ENCODE results near the gene MAP1S. TPM values are rescaled to one million over a fixed set of nuclear protein-coding genes. Genes with fewer than 3 reads are reported as not detected.
A peak's percentile ranks its signal among the peaks of the same experiment; 100 is the strongest.

The MAP1S gene
- polyA plus RNA-seq, 4 donors, result 32.2 to 44.4 (median 35.3) TPM

DNA sequence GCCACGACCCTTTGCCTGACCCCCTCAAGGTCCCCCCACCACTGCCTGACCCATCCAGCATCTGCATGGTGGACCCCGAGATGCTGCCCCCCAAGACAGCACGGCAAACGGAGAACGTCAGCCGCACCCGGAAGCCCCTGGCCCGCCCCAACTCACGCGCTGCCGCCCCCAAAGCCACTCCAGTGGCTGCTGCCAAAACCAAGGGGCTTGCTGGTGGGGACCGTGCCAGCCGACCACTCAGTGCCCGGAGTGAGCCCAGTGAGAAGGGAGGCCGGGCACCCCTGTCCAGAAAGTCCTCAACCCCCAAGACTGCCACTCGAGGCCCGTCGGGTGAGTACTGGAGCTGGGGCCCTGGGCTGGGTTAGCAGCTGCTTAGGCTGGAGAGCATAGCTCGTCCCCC, 8.6 kb downstream of the MAP1S start:
- DNase-seq (ENCODE audit: low read depth in 4 of 4, low spot score in 3 of 4), result no peak

DNA sequence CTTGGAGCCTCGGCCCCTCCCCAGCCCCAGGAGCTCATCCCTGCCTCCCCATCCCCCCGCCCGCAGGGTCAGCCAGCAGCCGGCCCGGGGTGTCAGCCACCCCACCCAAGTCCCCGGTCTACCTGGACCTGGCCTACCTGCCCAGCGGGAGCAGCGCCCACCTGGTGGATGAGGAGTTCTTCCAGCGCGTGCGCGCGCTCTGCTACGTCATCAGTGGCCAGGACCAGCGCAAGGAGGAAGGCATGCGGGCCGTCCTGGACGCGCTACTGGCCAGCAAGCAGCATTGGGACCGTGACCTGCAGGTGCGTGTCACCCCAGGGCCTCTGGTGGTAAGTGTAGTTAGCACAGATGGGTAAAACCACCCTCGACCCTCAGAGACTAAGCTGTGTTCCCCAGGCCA, 13.8 kb downstream of the MAP1S start:
- no peak for DNase-seq (ENCODE audit: low read depth in 4 of 4, low spot score in 3 of 4)

GRCh38 chr19:17734146-17734545, 14.9 kb downstream of the MAP1S start:
- DNase-seq (ENCODE audit: low read depth in 4 of 4, low spot score in 3 of 4), result no peak

- DNase-seq (ENCODE audit: low read depth in 4 of 4, low spot score in 3 of 4), result no peak
Measured at GRCh38 chr19:17735410-17735809, 16.1 kb downstream of the MAP1S start.

GRCh38 chr19:17737690-17738153, 18.4 kb downstream of the MAP1S start:
- no peak for DNase-seq (ENCODE audit: low read depth in 4 of 4, low spot score in 3 of 4)

- peak in 1 of 4 donors; percentile 25 for DNase-seq (ENCODE audit: low read depth in 4 of 4, low spot score in 3 of 4)
Measured at GRCh38 chr19:17739121-17739875, 20.0 kb downstream of the MAP1S start.

- DNase-seq (ENCODE audit: low read depth in 4 of 4, low spot score in 3 of 4), result no peak
Measured at GRCh38 chr19:17741456-17741855, 22.2 kb downstream of the MAP1S start.

DNA sequence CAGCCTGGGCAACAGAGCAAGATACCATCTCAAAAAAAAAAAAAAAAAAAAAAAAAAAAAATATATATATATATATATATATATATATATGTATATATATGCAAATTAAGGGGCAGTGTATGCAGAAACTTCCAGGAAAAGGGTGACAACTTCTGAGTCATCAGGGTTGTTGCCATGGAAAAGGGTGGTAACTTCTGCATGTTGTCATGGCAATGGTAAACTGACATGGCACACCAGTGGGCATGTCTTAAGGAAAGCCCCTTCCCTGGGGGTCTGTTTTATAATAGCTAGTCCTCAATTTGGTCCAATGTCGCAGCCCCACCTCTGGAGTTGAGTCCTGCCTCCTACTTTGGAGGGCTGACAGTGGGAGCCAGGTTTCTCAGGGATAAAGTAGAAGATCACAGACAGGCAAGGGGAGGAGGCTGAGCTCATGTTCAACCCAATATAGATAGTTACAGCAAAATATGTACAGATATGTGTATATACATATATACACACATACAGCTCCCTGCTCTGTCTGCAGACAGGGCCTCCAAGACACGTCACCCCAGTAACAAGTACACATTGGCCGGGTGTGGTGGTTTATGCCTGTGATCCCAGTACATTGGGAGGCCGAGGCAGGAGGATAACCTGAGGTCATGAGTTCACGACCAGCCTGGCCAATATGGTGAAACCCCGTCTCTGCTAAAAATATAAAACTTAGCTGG, 24.7 kb downstream of the MAP1S start:
- DNase-seq (ENCODE audit: low read depth in 4 of 4, low spot score in 3 of 4), result no peak

GRCh38 chr19:17747205-17748098, 28.2 kb downstream of the MAP1S start:
- peak; percentile 77 to 86 (median 82) for DNase-seq (ENCODE audit: low read depth in 4 of 4, low spot score in 3 of 4)

DNA sequence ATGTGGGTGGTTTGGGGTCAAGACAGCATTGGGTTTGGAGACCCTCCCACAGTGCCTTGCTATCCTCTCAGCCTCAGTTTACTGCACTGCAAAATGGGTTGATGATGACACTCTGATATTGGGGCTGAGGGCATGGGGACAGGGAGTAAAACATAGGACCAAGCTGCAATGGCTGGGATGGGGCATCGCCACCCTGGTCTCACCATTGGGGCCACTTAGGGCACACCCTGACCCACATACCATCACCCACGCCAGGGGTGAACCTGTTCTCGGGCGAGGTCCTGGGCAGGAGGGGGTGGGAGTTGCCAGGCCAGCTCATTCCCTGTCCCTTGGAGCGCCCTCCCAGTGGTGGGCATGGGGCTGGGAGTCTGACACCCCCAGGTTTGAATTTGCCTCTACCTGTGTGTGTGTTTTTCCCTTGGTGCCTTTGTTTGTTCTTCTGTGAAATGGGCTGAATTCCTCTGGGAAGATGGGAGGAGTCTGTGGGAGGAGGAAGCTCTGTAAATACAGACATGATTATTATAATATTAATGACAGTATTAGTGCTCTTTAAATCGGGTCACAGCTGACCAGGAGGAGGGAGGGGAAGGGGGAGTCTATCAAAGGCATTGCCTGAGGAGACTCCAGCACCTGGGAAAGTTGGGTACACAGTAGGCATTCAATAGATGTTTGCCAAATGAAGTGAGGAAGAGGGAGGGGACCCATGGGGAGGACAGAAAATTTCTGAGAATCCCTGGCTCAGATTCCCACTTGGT, 29.8 kb downstream of the MAP1S start:
- DNase-seq (ENCODE audit: low read depth in 4 of 4, low spot score in 3 of 4), result no peak

GRCh38 chr19:17749912-17750317, 30.6 kb downstream of the MAP1S start:
- no peak for DNase-seq (ENCODE audit: low read depth in 4 of 4, low spot score in 3 of 4)

DNA sequence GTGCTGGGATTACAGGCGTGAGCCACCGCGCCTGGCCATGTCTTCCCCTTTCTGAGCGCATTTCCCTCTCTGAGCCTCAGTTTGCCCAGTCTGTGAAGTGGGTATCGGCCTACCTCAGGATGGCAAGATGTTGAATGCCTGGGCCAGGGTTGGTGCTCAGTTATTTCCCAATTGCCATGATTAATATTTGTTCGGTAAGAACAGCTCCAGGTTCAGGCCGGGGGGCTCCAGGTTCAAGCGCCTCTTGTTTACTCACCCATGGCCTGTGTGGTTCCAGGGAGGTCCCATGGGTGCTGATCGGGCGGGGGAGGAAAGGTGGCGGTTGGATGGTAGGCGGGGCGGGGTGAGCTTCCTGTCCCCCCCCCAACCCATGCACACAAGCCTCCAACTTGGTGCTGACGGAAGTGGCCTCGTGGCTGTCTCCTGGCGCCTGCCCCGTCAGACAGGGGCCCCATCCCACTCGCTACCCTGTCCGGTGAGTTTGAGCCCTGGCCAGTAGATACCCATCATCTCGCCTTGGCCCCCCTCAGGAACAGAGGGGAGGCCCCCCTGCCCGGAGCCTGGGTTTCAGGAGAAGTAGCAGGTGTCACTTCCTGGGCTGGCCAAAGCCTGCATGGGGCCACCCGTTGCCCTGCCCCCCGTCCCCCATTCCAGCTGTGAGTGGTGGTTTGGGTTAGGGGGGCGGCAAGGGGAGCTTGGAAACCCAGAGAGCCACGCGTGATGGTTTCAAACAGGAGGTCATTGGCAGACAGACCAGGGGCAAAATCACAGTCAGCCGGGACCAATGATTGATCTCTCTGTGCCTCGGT, 32.0 kb downstream of the MAP1S start, which contains the start of gene FCHO1:
TSS of gene FCHO1 (plus strand) at position 375 of the 809 bp plus-strand sequence. CDS start 3,688 bp downstream, outside the sequence.
- DNase-seq (ENCODE audit: low read depth in 4 of 4, low spot score in 3 of 4), result no peak

- DNase-seq (ENCODE audit: low read depth in 4 of 4, low spot score in 3 of 4), result no peak
Measured at GRCh38 chr19:17751912-17752273, 32.6 kb downstream of the MAP1S start.

GRCh38 chr19:17752865-17753639, 33.8 kb downstream of the MAP1S start:
- no peak for DNase-seq (ENCODE audit: low read depth in 4 of 4, low spot score in 3 of 4)

DNA sequence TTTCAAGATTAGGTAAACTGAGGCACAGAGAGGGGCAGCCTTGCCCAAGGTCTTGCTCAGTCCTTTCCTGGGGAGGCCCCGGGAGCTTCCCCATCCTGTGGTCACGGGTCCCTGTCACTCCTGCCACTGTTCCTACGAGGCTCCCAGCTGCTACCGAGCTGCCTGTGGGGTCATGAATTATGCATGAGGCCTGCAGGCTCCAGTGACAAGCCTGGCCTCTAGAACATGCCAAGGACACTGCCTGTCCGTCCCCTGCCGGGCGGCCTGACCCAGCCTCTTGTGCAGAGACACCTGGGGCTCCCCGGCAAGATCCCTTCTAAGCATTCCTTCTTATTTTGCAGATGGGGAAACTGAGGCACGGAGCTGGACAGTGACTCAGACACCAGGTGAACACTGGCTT, 34.7 kb downstream of the MAP1S start:
- no peak for DNase-seq (ENCODE audit: low read depth in 4 of 4, low spot score in 3 of 4)

GRCh38 chr19:17754634-17755442, 35.6 kb downstream of the MAP1S start:
- DNase-seq (ENCODE audit: low read depth in 4 of 4, low spot score in 3 of 4), result no peak

DNA sequence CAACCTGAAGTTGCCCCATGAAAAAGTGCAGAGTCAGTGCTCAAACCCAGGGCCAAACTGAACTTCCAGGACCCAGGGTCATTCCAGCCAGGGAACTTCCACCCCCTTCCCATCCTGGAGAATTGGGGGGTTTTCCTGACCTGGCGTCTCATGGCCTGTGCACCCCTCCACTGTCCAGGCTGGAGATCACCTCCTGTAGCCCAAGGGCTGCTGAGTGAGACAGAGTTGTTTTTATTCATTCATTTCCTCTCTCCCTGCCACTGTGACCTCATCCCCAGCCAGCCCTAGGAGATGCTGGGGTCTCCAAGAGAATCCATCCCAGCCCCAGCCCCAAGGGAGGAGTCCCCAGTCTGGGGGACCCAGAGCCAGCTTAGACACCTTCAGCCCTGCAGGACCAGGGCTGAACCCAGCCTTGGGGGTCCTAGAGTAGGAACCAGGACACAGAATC, 36.2 kb downstream of the MAP1S start:
- no peak for DNase-seq (ENCODE audit: low read depth in 4 of 4, low spot score in 3 of 4)
